Left ventricle myocardium superior (tissue), 1 donor: ENCODE measurements around the gene MAP6. TPM values are rescaled to one million over a fixed set of nuclear protein-coding genes. Genes with fewer than 3 reads are reported as not detected.

Experiments
- ATAC-seq: fragments of 200-7000 bp; cut with Tn5 transposase; one replicate; pipeline ENCODE4 v1.9.1; 2020; ENCODE audit warnings: mild to moderate bottlenecking, moderate library complexity
- DNase-seq: peaks from one replicate; pipeline ENCODE4 v3.0.0-alpha.2; 2020
- intact Hi-C: fragments of 100-400 bp; cut with micrococcal nuclease; formaldehyde crosslinking; loops from one replicate; pipeline ENCODE4 v1.11.0; 2022
- total RNA-seq: library from RNA; stranded (reverse); fragmentation: NEBNext Ultra II Directional; extraction: Animal tissue kit (Norgen Biotek cat#: 25700); gene quantifications from one replicate; pipeline ENCODE4 v1.2.1, GENCODE V29; 2021
- donor health status: DM: no; HTN: yes; CAD: no; lungs with severe emphysema.

Gene MAP6
- total RNA-seq, 1 donor from 2014 or later, result 5.4 TPM

- intact Hi-C loops, result no loop called here
- DNase-seq, result peak; percentile 48
These were observed 33.6 kb downstream of the MAP6 start for GRCh38 chr11:75635066-75635862.

GRCh38 chr11:75633409-75634066 lies 35.3 kb downstream of the MAP6 start:
- ATAC-seq, result no peak
- intact Hi-C loops, result no loop called here
- no peak for DNase-seq

More at GRCh38 chr11:75635066-75635862, 33.6 kb downstream of the MAP6 start:
- peak; percentile 74 for ATAC-seq

GRCh38 chr11:75632962-75633361 lies 35.9 kb downstream of the MAP6 start:
- ATAC-seq (no peak), DNase-seq (no peak)
- intact Hi-C loops, result no loop called here

GRCh38 chr11:75632450-75632849 lies 36.4 kb downstream of the MAP6 start:
- no peak for ATAC-seq
- intact Hi-C loops, result no loop called here
- DNase-seq, result no peak

GRCh38 chr11:75631086-75631730 lies 37.6 kb downstream of the MAP6 start:
- no peak for ATAC-seq
- intact Hi-C loops, result no loop called here
- DNase-seq, result no peak

- DNase-seq, result no peak
- intact Hi-C loops, result no loop called here
- no peak for ATAC-seq
These were observed 40.8 kb downstream of the MAP6 start for GRCh38 chr11:75627906-75628668.

- intact Hi-C loops, result no loop called here
- no peak for DNase-seq
- ATAC-seq, result no peak
These were observed 41.8 kb downstream of the MAP6 start for GRCh38 chr11:75626889-75627529.

- intact Hi-C loops, result no loop called here
- DNase-seq, result no peak
These were observed 42.6 kb downstream of the MAP6 start for GRCh38 chr11:75625991-75626888.

GRCh38 chr11:75625021-75625420 lies 43.8 kb downstream of the MAP6 start:
- intact Hi-C loops, result no loop called here
- ATAC-seq (no peak), DNase-seq (no peak)

More at GRCh38 chr11:75625991-75626888, 42.6 kb downstream of the MAP6 start:
- ATAC-seq, result no peak

GRCh38 chr11:75616281-75616680 lies 52.6 kb downstream of the MAP6 start:
- intact Hi-C loops, result loop anchor here (2.0 kb wide), 1 partner anchor 35 kb away; no protein-coding TSS in a partner anchor
- ATAC-seq, result no peak
- no peak for DNase-seq

- no peak for ATAC-seq
- intact Hi-C loops, result loop anchor here (2.0 kb wide), 1 partner anchor 35 kb away; no protein-coding TSS in a partner anchor
- no peak for DNase-seq
These were observed 53.1 kb downstream of the MAP6 start for GRCh38 chr11:75615751-75616150.

GRCh38 chr11:75611823-75612222 lies 57.0 kb downstream of the MAP6 start:
- DNase-seq (peak; percentile 44), ATAC-seq (peak; percentile 66)
- intact Hi-C loops, result no loop called here

- ATAC-seq (no peak), DNase-seq (no peak)
- intact Hi-C loops, result no loop called here
These were observed 62.7 kb downstream of the MAP6 start for GRCh38 chr11:75606099-75606498.

- ATAC-seq (no peak), DNase-seq (no peak)
- intact Hi-C loops, result no loop called here
These were observed 64.8 kb downstream of the MAP6 start for GRCh38 chr11:75603791-75604736.

- ATAC-seq, result no peak
- no peak for DNase-seq
- intact Hi-C loops, result no loop called here
These were observed 65.9 kb downstream of the MAP6 start for GRCh38 chr11:75602951-75603350.

GRCh38 chr11:75601494-75601893 lies 67.3 kb downstream of the MAP6 start:
- intact Hi-C loops, result no loop called here
- DNase-seq (no peak), ATAC-seq (no peak)

- intact Hi-C loops, result no loop called here
- ATAC-seq, result no peak
- DNase-seq, result no peak
These were observed 68.5 kb downstream of the MAP6 start for GRCh38 chr11:75600356-75600755.
